Epithelial cell of prostate (primary cell): ENCODE data around the gene MPZL2.

Experiments
- DNase-seq: peaks from one replicate; pipeline ENCODE4 v3.0.0-alpha.2; 2011; ENCODE audit warnings: low read depth, low spot score
- H3K27ac ChIP-seq: fragments of 450-650 bp; 2 replicates; pipeline ENCODE4 v1.5.1; 2017; ENCODE audit warnings: mild to moderate bottlenecking

MPZL2 gene

DNA sequence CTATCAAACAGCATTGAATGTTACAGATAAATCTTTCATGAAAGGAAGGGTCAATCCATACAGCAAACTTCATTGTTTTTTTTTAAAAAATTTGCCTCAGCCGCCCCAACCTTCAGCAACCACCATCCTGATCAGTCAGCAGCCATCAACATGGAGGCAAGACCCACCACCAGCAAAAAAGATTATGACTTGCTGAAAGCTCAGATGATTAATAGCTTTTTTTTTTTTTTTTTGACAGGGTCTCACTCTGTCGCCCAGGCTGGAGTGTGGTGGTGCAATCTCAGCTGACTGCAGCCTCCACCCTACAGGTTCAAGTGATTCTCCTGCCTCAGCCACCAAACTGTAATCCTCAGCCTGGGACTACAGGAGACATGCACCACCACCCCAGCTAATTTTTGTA is 22.4 kb upstream of the MPZL2 start:
- peak overlapping the region; percentile 58 for H3K27ac ChIP-seq
- no peak for DNase-seq

GRCh38 chr11:118283756-118284350 is 19.8 kb upstream of the MPZL2 start:
- H3K27ac ChIP-seq = no peak overlapping the region

GRCh38 chr11:118283037-118283636 is 19.0 kb upstream of the MPZL2 start:
- H3K27ac ChIP-seq = no peak overlapping the region
- DNase-seq = no peak

More at GRCh38 chr11:118283756-118284350, 19.8 kb upstream of the MPZL2 start:
- DNase-seq = no peak

- H3K27ac ChIP-seq = no peak overlapping the region
- DNase-seq = no peak
Measured at GRCh38 chr11:118282606-118283005, 18.5 kb upstream of the MPZL2 start.

DNA sequence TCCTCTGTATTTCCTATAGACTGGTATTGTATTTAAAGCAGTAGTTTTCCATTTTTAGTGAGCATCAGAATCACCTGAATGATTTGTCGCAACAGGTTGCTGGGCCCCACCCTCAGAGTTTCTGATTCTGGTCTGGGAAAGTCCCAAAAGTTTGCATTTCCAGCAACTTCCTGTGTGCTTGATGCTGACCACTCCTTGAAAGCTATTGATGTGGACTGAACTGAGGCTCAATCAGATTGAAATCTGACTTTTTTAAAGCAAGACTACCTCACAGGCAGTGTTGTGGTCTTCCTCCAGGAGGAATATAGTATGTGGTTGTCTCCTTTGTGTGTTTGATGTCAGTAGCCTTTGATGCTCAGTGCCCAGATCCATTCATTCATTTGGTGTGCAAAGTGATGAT is 17.2 kb upstream of the MPZL2 start:
- no peak for DNase-seq
- H3K27ac ChIP-seq = peak overlapping the region; percentile 8

GRCh38 chr11:118277312-118277711 is 13.2 kb upstream of the MPZL2 start:
- H3K27ac ChIP-seq = peak overlapping the region; percentile 93
- DNase-seq = peak; percentile 83

DNA sequence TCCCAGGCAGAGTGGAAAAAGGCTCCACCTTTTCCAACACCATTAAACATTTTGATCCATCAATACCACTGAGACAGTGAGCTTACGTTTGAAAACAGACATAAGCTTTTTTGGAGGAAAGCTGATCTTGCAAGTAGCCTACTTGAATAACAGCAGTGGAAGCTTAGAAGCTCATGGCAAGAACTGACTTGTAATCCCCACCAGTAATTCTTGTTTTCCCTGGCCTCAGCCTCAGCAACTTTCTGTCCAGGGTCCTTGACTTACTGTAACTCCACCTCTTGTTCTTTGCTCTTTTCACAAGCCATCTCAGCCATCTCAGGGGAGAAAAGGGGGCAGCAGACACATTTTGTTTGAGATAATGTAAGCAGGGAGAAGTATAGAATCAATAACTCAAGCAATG is 12.3 kb upstream of the MPZL2 start:
- DNase-seq = no peak

GRCh38 chr11:118275176-118275575 is 11.1 kb upstream of the MPZL2 start:
- DNase-seq = no peak
- H3K27ac ChIP-seq = peak overlapping the region; percentile 93

More for the DNA sequence above, 12.3 kb upstream of the MPZL2 start:
- H3K27ac ChIP-seq = peak overlapping the region; percentile 93

GRCh38 chr11:118274186-118274585 is 10.1 kb upstream of the MPZL2 start:
- peak overlapping the region; percentile 93 for H3K27ac ChIP-seq
- no peak for DNase-seq

GRCh38 chr11:118272001-118272400 is 7.9 kb upstream of the MPZL2 start:
- no peak for DNase-seq
- no peak overlapping the region for H3K27ac ChIP-seq

DNA sequence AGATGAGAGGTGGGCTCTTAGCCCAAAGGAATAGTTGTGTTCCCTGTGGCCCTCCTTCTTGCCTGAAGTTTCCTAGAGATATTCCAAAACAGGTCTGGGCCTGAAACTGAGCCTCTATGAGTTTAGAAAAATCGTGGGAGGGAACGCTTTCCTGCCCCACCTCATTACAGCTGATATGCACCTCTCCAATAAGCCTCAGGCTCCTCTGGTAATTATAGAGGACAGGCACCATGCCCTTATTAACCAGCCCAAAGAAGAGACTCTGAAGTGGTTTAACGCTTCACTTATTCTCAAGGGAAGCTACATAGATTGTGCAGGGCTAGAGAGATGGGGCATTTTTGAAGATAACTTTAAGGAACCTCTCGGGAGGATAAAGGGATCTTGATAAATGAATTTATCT is 3.4 kb upstream of the MPZL2 start:
- peak overlapping the region; percentile 91 for H3K27ac ChIP-seq
- no peak for DNase-seq

GRCh38 chr11:118265954-118266353 is 1.9 kb upstream of the MPZL2 start:
- H3K27ac ChIP-seq = peak overlapping the region; percentile 91
- no peak for DNase-seq

- no peak for DNase-seq
- H3K27ac ChIP-seq = peak overlapping the region; percentile 91
Measured at GRCh38 chr11:118264569-118265465, 720 bp upstream of the MPZL2 start.

DNA sequence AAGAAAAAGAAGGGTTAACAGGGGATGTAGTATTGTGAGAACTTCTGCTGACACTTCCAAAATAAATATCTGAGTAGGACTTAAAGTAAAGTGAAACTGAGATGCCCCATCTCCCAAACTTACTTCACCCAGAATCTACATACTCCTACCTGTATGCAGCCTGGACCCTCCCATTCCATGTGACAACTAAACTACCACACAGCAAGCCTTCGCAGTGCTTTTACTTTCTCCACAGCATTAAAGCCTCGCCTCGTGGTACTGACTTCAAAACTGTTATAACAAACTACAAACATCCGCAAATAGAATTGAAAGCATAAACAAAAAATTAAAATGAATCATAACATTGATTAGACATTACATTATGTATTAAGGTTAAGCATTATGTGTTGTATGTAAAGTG is 985 bp downstream of the MPZL2 start:
- no peak for DNase-seq
- peak overlapping the region; percentile 91 for H3K27ac ChIP-seq

DNA sequence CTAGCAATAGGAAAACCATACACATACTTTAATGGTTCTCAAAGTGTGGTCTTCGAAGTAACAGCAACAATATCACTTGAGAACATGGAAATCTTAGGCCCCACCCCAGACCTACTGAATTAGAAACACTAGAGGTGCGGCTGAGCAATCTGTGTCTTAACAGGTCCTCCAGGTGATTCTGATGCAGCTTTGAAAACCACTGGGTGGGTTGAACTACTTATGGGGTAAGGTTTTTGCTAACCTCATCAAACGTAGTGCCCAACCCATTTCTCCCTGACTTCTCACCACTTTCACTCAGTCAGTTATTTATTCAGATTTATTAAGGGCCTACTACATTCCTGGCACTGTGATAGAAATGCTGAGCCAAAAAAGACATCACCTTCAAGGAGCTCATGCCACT is 3.7 kb downstream of the MPZL2 start:
- peak overlapping the region; percentile 91 for H3K27ac ChIP-seq

GRCh38 chr11:118259138-118259537 is 5.0 kb downstream of the MPZL2 start:
- DNase-seq = no peak
- H3K27ac ChIP-seq = no peak overlapping the region

More for the DNA sequence above, 3.7 kb downstream of the MPZL2 start:
- DNase-seq = no peak

GRCh38 chr11:118258410-118258809 is 5.7 kb downstream of the MPZL2 start:
- DNase-seq = no peak
- no peak overlapping the region for H3K27ac ChIP-seq

DNA sequence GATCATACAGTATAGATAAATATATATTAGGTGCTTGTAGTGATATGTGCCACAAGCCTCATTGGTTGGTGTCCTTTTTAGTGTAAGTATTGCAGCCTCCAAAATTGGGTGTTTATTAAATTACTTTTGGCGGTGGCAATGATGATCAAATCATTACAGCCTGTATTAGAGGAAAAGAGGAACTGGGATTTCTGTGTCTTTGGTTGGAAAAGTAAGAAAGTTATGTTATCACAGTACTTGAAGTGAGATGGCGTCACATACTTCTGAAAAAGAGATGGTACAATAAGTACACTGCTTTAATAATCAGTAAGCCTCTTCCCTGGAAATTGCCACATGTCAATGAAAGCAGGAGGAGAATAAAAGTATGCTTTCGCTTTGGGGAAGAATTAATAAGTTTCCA is 11.4 kb downstream of the MPZL2 start:
- H3K27ac ChIP-seq = peak overlapping the region; percentile 97
- DNase-seq = no peak

DNA sequence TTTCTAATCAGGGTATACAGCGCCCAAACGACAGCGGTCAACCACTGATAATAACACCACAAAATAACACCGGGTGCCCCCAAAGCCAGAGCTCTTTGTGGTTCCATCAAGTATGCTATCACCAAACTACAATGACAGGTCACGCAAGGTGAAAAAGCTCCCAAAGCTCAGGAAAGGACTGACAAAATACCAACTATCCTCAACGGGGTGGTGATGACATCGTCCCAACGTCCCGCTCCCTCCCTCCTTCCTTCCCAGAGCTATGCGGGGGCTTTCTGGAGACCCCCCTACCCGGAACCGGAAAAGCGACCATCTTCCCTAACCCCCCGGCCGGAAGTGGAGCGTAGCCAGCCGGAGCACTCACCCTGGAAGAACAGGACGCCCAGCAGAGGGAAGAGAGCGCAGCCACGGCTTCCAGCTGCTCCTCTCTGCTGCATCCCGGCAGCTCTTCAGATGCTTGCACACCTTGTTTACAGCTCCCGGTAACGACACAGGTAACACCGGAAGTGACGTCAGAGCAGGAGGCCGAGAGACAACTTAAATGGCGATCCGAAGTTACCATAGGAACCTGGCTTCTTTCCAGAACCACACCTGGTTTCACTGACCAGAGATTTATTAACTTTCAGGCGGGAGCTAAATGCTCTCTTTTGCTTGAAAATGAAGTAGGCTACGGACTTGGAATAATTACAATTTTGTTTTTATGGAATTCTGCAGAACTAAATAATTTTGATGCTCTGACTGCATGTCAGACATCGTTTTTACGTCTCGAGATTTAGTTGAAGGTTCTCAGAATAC is 12.0 kb downstream of the MPZL2 start, which contains the start of gene MPZL3:
MPZL3 (minus strand) TSS at position 508 of the 795 bp plus-strand sequence; CDS start at position 437, 71 bp downstream.
- H3K27ac ChIP-seq = peak within 1 kb of the TSS; percentile 97
- DNase-seq = peak; percentile 98

GRCh38 chr11:118247041-118247440 is 17.1 kb downstream of the MPZL2 start:
- H3K27ac ChIP-seq = peak overlapping the region; percentile 56
- no peak for DNase-seq
